ENCODE results near the gene TRIM39. TPM values are rescaled to one million over a fixed set of nuclear protein-coding genes. Genes with fewer than 3 reads are reported as not detected.

The TRIM39 gene
- total RNA-seq, 1 donor from 2014 or later, result 11.5 TPM

GRCh38 chr6:30331981-30332380 is 5.3 kb downstream of the TRIM39 start:
- no peak overlapping the region for H3K4me3 ChIP-seq
- intact Hi-C loops (cut with DNase I), result no loop called here
- no peaks in the 10 kb centered on the region for H3K27me3 ChIP-seq
- H3K36me3 ChIP-seq, result peaks cover 74% of the 10 kb centered on the region
- TF ChIP-seq, protein P1, sequence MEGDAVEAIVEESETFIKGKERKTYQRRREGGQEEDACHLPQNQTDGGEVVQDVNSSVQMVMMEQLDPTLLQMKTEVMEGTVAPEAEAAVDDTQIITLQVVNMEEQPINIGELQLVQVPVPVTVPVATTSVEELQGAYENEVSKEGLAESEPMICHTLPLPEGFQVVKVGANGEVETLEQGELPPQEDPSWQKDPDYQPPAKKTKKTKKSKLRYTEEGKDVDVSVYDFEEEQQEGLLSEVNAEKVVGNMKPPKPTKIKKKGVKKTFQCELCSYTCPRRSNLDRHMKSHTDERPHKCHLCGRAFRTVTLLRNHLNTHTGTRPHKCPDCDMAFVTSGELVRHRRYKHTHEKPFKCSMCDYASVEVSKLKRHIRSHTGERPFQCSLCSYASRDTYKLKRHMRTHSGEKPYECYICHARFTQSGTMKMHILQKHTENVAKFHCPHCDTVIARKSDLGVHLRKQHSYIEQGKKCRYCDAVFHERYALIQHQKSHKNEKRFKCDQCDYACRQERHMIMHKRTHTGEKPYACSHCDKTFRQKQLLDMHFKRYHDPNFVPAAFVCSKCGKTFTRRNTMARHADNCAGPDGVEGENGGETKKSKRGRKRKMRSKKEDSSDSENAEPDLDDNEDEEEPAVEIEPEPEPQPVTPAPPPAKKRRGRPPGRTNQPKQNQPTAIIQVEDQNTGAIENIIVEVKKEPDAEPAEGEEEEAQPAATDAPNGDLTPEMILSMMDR (IDR thresholded peaks at IDR 0.05), result no peak
- no peak for DNase-seq
- H3K9me3 ChIP-seq, result no peaks in the 10 kb centered on the region
- peaks cover 9% of the 10 kb centered on the region for H3K4me1 ChIP-seq
- no peak for ATAC-seq
- no peak overlapping the region for H3K27ac ChIP-seq

DNA sequence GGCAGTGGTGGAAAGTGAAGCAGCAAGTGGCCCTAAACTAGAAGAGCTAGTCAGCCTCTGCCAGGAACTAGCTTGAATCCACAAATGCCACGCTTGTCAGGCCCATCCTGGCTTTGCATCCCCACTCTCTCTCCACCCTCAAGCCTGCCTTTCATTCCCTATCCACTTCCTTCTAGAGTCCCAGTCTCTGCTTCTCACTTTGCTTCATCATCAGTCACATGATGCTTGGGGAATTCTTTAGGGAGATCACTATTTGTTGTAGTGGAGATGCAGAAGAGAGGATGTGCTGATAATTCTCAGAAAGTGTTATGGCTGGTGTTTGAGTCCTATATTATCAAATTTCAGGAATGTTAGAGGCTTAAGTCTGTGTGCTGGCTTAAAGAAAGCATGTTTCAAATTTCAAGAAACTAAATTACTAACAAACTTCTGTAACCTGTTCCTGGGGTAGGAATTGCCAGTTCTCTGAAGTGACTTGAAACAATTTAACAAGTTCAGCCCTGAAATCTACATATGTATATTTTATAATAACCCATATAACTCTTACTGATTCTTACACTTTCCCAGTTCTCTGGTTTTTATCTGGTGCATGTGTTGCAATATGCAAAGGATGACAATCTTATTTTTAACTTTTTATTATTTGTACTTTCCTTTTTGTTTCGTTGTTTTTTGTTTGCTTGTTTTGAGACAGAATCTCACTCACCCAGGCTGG is 7.5 kb downstream of the TRIM39 start:
- no peaks in the 10 kb centered on the region for H3K4me1 ChIP-seq
- ATAC-seq, result no peak
- TF ChIP-seq, protein P1 (IDR thresholded peaks at IDR 0.05), result no peak
- H3K9me3 ChIP-seq, result no peaks in the 10 kb centered on the region
- no peaks in the 10 kb centered on the region for H3K27me3 ChIP-seq
- intact Hi-C loops (cut with DNase I), result no loop called here
- no peak overlapping the region for H3K4me3 ChIP-seq
- no peak for DNase-seq
- peaks cover 94% of the 10 kb centered on the region for H3K36me3 ChIP-seq
- no peak overlapping the region for H3K27ac ChIP-seq

DNA sequence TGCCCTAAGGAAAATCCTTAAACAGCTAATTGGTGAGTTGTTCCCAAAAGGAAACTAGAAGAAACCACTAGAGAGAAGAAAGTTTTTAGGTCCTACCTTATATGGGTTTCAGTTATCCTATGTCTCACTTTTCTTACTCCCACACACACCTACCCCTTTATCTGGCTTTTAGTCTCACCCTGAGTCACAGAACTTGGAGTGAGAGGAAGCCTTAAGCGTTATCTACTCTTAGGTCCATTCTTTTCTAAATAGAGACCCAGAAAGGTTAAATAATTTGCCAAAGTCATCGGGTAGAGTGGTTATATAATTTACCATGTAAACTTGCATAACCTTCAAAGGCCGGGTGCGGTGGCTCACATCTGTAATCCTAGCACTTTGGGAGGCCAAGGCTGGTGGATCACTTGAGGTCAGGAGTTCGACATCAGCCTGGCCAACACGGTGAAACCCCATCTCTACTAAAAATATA is 13.9 kb downstream of the TRIM39 start:
- Histone ChIP-seq H3K4me3 (no peak overlapping the region), H3K27me3 (no peaks in the 10 kb centered on the region), H3K36me3 (peaks cover 69% of the 10 kb centered on the region), H3K4me1 (peaks cover 1% of the 10 kb centered on the region), H3K27ac (no peak overlapping the region), H3K9me3 (no peaks in the 10 kb centered on the region)
- TF ChIP-seq, protein P1 (IDR thresholded peaks at IDR 0.05), result no peak
- intact Hi-C loops (cut with DNase I), result no loop called here
- no peak for ATAC-seq
- DNase-seq, result no peak

DNA sequence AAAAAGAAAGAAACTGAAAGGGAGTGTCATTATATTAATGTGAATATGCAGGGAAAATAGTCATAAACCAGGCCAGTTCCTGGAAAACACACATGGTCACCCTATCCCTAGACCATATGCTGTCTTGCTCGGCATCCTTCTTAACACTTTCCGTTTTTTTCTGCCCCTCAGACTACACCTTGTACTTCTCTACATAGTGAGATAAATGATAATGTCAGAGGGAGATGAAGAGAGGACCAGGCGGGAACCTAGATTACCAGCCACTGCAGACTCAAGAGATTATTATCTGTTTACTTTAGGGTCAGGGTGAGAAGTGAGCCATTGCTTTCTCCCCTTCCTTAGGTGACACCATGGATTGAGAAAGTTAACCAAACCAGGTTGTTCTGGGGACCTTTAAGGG is 14.5 kb downstream of the TRIM39 start:
- Histone ChIP-seq H3K4me3 (no peak overlapping the region), H3K27ac (no peak overlapping the region), H3K4me1 (peaks cover 5% of the 10 kb centered on the region), H3K36me3 (peaks cover 63% of the 10 kb centered on the region), H3K9me3 (no peaks in the 10 kb centered on the region), H3K27me3 (no peaks in the 10 kb centered on the region)
- intact Hi-C loops (cut with DNase I), result no loop called here
- TF ChIP-seq, protein P1 (IDR thresholded peaks at IDR 0.05), result no peak
- ATAC-seq (no peak), DNase-seq (no peak)

DNA sequence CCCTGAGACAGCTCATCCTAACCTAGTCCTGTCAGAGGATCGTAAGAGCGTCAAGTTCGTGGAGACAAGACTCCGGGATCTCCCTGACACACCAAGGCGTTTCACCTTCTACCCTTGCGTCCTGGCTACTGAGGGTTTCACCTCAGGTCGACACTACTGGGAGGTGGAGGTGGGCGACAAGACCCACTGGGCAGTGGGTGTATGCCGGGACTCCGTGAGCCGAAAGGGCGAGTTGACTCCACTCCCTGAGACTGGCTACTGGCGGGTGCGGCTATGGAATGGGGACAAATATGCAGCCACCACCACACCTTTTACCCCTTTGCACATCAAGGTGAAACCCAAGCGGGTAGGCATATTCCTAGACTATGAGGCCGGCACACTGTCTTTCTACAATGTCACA is 15.0 kb downstream of the TRIM39 start:
- intact Hi-C loops (cut with DNase I), result no loop called here
- H3K9me3 ChIP-seq, result no peaks in the 10 kb centered on the region
- no peak overlapping the region for H3K27ac ChIP-seq
- ATAC-seq, result no peak
- H3K36me3 ChIP-seq, result peaks cover 62% of the 10 kb centered on the region
- no peak for DNase-seq
- TF ChIP-seq, protein P1 (IDR thresholded peaks at IDR 0.05), result no peak
- peaks cover 5% of the 10 kb centered on the region for H3K4me1 ChIP-seq
- H3K27me3 ChIP-seq, result no peaks in the 10 kb centered on the region
- no peak overlapping the region for H3K4me3 ChIP-seq
